Ishikawa (cell line): Measurements from ENCODE around the gene TRIM72.

Source experiments
- TCF12 ChIP-seq: IDR thresholded peaks from 2 replicates; pipeline ENCODE4 v1.6.1; 2012; ENCODE audit warnings: low read depth
- TEAD4 ChIP-seq: IDR thresholded peaks from 2 replicates; pipeline ENCODE4 v1.6.1; 2012
- YY1 ChIP-seq: IDR thresholded peaks from 2 replicates; pipeline ENCODE4 v1.6.1; 2012; ENCODE audit warnings: low read depth
- ZBTB7A ChIP-seq: IDR thresholded peaks from 2 replicates; pipeline ENCODE4 v1.6.1; 2012; ENCODE audit warnings: low read depth
- TF ChIP-seq, protein P1 (sequence below): IDR thresholded peaks from 2 replicates; pipeline ENCODE4 v1.6.1; 2012

DNA sequence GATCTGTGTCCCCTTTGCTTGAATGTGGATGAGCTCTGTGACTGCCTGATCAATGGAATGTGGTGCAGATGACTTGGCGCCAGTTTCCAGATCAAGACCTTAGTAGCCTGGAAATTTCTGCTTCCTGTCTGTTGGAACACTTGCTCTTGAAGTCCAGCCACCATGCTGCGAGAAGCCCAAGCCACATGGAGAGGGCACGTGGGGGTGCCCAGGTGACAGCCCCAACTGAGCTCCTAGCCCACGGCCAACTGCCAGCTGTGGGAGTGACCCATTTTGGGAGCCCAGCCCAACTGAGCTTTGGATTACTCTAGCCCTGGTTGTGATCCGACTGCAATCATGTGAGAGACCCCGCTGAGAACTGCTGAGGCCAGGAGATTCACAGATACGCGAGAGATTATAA lies 42.5 kb downstream of the TRIM72 start:
- TF ChIP-seq TEAD4, result no peak
- TF ChIP-seq ZBTB7A, result no peak
- TF ChIP-seq, protein P1, sequence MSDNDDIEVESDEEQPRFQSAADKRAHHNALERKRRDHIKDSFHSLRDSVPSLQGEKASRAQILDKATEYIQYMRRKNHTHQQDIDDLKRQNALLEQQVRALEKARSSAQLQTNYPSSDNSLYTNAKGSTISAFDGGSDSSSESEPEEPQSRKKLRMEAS, result no peak
- TF ChIP-seq YY1, result no peak
- TF ChIP-seq TCF12, result no peak
